CD4-positive, alpha-beta T cell (primary cell): ENCODE results near the gene TULP4. TPM values are rescaled to one million over a fixed set of nuclear protein-coding genes. Genes with fewer than 3 reads are reported as not detected.
"Not testable (repeated sequence)": the region's sequence is repeated elsewhere in the genome, so short reads cannot be mapped to it uniquely, and the experiment has no call there.

Experiments
- ATAC-seq: fragments of 200-7000 bp; cut with Tn5 transposase; one replicate; pipeline ENCODE4 v1.10.0; 2022; ENCODE audit warnings: mild to moderate bottlenecking; ENCODE audit not compliant: poor library complexity
- CTCF ChIA-PET: fragments of 350-600 bp; sonication (Branson Sonifier 250); formaldehyde crosslinking; loops from one replicate; lab custom pipeline; 2021; ENCODE audit warnings: antibody characterized with exemption, inconsistent platforms; lab: Charles Lee
- POLR2A ChIA-PET: fragments of 350-600 bp; sonication (Branson Sonifier 250); formaldehyde crosslinking; loops from one replicate; lab custom pipeline; 2021; ENCODE audit warnings: antibody characterized with exemption, inconsistent platforms; lab: Charles Lee
- DNase-seq, 14 experiments: peaks; one replicate each; pipeline ENCODE4 v3.0.0-alpha.2; 2013 to 2020; ENCODE audit warnings: mixed read lengths in 2 of 14
- H3K27ac ChIP-seq, 2 donors: one replicate each; pipeline versions ENCODE4 v1.5.1 to v1.7.0; 2013; ENCODE audit warnings: low read length in 2 of 2, low read depth in 1 of 2, mild to moderate bottlenecking in 1 of 2
- H3K27me3 ChIP-seq, 2 experiments: 1 replicate in 1 of 2; 2 replicates in 1 of 2; pipeline versions ENCODE4 v1.6.1 to v1.7.0; 2013; ENCODE audit warnings: low read length in 2 of 2, control low read depth in 1 of 2, mild to moderate bottlenecking in 1 of 2, moderate library complexity in 1 of 2; ENCODE audit not compliant: insufficient read depth in 2 of 2, control insufficient read depth in 1 of 2
- H3K36me3 ChIP-seq: one replicate; pipeline ENCODE4 v1.6.1; 2013; ENCODE audit warnings: low read length, control low read depth; ENCODE audit not compliant: insufficient read depth
- H3K4me1 ChIP-seq: one replicate; pipeline ENCODE4 v1.6.1; 2013; ENCODE audit warnings: low read length, control low read depth; ENCODE audit not compliant: insufficient read depth
- H3K4me3 ChIP-seq: one replicate; pipeline ENCODE4 v1.5.1; 2013; ENCODE audit warnings: mild to moderate bottlenecking, low read length, moderate library complexity
- H3K9me3 ChIP-seq, 2 experiments: 1 replicate in 1 of 2; 2 replicates in 1 of 2; pipeline versions ENCODE4 v1.6.1 to v1.7.0; 2013; ENCODE audit warnings: low read length in 2 of 2, mild to moderate bottlenecking in 2 of 2, control low read depth in 1 of 2, moderate library complexity in 1 of 2; ENCODE audit not compliant: control insufficient read depth in 1 of 2, insufficient read depth in 1 of 2
- H3K27ac Mint-ChIP-seq: one replicate; pipeline ENCODE4 v1.8.0; 2020; ENCODE audit warnings: mixed read lengths
- H3K27me3 Mint-ChIP-seq: one replicate; pipeline ENCODE4 v1.8.0; 2021; ENCODE audit warnings: mixed read lengths
- H3K36me3 Mint-ChIP-seq: one replicate; pipeline ENCODE4 v1.8.0; 2021; ENCODE audit warnings: low read depth, mixed read lengths
- H3K4me1 Mint-ChIP-seq: one replicate; pipeline ENCODE4 v1.8.0; 2021; ENCODE audit warnings: low read depth, mixed read lengths
- H3K4me3 Mint-ChIP-seq: one replicate; pipeline ENCODE4 v1.8.0; 2020; ENCODE audit warnings: mild to moderate bottlenecking, mixed read lengths
- H3K9me3 Mint-ChIP-seq: one replicate; pipeline ENCODE4 v1.8.0; 2020; ENCODE audit warnings: mixed read lengths
- intact Hi-C, 2 experiments: fragments of 100-400 bp; cut with DNase I in 1 of 2; cut with micrococcal nuclease in 1 of 2; formaldehyde crosslinking; loops; one replicate each; pipeline versions ENCODE4 v1.15.1 to v1.9.0; 2023 to 2025; cut with DNase I, micrococcal nuclease
- total RNA-seq, 174 experiments: library from RNA in 2 of 174; stranded (reverse) in 2 of 174; gene quantifications; one replicate each; pipeline ENCODE4 v1.2.3 and lab custom pipeline; 2021 to 2026
- TF ChIP-seq, protein P1 (sequence below): fragments of 200-600 bp; IDR thresholded peaks from one replicate; pipeline ENCODE4 v1.8.0; 2022; ENCODE audit warnings: antibody characterized with exemption, mild to moderate bottlenecking

Gene TULP4
- total RNA-seq, 2 experiments from 2014 or later: 66.1 to 68.2 TPM

DNA sequence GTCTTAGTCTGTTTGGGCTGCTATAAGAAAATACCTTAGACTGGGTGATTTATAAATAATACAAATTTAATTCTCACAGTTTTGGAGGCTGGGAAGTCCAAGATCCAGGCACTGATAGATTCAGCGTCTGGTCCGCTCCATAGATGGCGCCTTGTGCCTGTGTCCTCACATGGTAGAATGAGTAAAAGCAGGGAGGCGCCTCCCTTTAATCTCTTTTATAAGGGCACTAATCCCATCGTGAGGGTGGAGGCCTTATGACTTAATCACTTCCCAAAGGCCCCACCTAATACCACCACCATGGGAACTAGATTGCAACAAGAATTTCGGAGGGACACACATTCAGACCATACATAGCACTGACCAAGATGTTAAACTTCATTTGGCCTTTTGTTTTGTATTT is 156.4 kb downstream of the TULP4 start:
- CTCF ChIA-PET: no interaction called here
- TF ChIP-seq, protein P1, sequence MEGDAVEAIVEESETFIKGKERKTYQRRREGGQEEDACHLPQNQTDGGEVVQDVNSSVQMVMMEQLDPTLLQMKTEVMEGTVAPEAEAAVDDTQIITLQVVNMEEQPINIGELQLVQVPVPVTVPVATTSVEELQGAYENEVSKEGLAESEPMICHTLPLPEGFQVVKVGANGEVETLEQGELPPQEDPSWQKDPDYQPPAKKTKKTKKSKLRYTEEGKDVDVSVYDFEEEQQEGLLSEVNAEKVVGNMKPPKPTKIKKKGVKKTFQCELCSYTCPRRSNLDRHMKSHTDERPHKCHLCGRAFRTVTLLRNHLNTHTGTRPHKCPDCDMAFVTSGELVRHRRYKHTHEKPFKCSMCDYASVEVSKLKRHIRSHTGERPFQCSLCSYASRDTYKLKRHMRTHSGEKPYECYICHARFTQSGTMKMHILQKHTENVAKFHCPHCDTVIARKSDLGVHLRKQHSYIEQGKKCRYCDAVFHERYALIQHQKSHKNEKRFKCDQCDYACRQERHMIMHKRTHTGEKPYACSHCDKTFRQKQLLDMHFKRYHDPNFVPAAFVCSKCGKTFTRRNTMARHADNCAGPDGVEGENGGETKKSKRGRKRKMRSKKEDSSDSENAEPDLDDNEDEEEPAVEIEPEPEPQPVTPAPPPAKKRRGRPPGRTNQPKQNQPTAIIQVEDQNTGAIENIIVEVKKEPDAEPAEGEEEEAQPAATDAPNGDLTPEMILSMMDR: no peak

DNA sequence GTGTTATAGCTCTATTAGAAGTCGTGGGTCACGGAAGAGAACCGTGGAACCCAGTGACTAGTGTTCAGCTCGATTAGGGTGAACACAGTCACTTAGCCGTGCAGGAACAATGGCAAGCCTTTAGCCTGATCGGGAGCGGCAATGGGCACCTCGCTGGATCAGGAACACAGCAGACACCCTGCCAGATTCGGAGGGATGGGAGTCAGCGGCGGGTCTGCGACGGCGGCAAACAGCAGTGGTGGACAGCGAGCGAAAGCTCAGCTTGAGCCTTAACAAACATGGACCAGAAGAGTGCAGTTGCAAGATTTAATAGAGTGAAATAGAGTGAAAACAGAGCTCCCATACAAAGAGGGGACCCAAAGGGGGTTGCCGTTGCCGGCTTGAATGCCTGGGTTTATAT is 157.8 kb downstream of the TULP4 start:
- H3K36me3 Mint-ChIP-seq: peaks cover 56% of the 10 kb centered on the region
- H3K36me3 ChIP-seq, POLR2A ChIA-PET, H3K4me1 Mint-ChIP-seq, H3K9me3 ChIP-seq, H3K27me3 ChIP-seq, intact Hi-C loops, CTCF ChIA-PET, H3K27ac Mint-ChIP-seq, H3K4me1 ChIP-seq, DNase-seq, H3K9me3 Mint-ChIP-seq, H3K27ac ChIP-seq, ATAC-seq, H3K4me3 ChIP-seq, H3K27me3 Mint-ChIP-seq, H3K4me3 Mint-ChIP-seq: not testable (repeated sequence)

More for the DNA sequence above, 156.4 kb downstream of the TULP4 start:
- intact Hi-C loops: no loop called here
- peaks cover 62% of the 10 kb centered on the region for H3K36me3 Mint-ChIP-seq
- Histone ChIP-seq H3K4me3 (no peak overlapping the region), H3K27ac (no peak overlapping the region), H3K9me3 (no peaks in the 10 kb centered on the region), H3K27me3 (no peaks in the 10 kb centered on the region), H3K36me3 (peaks cover 10% of the 10 kb centered on the region), H3K4me1 (no peaks in the 10 kb centered on the region)
- no peak for DNase-seq
- no peaks in the 10 kb centered on the region for H3K4me1 Mint-ChIP-seq
- ATAC-seq: no peak
- no peak overlapping the region for H3K4me3 Mint-ChIP-seq
- POLR2A ChIA-PET: no interaction called here
- H3K27me3 Mint-ChIP-seq: no peaks in the 10 kb centered on the region
- H3K27ac Mint-ChIP-seq: no peak overlapping the region
- H3K9me3 Mint-ChIP-seq: no peaks in the 10 kb centered on the region

DNA sequence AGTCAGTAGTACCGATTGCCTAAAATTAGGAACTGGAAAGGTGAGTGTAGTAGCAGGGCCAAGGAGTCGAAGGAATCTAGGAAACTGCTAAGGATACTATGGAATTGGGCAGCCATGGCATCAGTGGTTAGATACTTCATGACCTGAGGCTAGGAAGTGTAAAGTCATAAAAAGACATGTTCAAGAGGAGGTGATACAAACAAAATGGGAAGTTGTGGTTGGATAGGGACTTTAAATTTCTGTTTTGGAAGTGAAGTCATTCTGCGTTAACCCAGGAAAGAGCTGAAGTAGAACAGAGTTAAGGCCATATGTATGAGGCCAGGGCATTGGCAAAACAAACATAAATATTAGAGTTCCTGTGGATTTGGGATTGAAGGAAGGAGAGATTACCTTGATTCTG is 159.1 kb downstream of the TULP4 start:
- no peaks in the 10 kb centered on the region for H3K4me1 ChIP-seq
- Mint-ChIP-seq H3K4me3 (no peak overlapping the region), H3K27me3 (no peaks in the 10 kb centered on the region), H3K9me3 (no peaks in the 10 kb centered on the region), H3K27ac (no peak overlapping the region), H3K36me3 (peaks cover 54% of the 10 kb centered on the region), H3K4me1 (no peaks in the 10 kb centered on the region)
- H3K4me3 ChIP-seq: no peak overlapping the region
- H3K27ac ChIP-seq: no peak overlapping the region
- H3K27me3 ChIP-seq: no peaks in the 10 kb centered on the region
- TF ChIP-seq, protein P1: no peak
- POLR2A ChIA-PET: no interaction called here
- H3K9me3 ChIP-seq: no peaks in the 10 kb centered on the region
- intact Hi-C loops: no loop called here
- no peaks in the 10 kb centered on the region for H3K36me3 ChIP-seq
- CTCF ChIA-PET: no interaction called here
- ATAC-seq (no peak), DNase-seq (no peak)

DNA sequence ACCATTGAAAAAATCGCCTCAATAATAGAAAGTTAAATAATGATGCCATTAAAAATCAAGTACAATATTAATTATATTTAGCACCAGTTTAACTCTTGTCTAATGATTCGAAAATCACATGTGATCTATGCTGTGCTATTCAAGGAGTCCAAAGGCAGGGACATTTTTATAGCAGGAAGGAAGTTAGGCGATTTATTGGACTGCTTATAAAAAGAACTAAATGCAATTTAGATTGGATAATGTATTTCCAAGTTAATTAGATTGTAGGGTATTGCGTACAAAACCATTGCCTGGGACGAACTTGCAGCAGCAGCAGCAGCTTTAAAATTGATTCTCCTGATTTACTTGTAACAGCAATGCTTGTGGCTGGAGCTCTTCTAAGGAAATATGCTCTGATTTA is 160.2 kb downstream of the TULP4 start:
- H3K27me3 Mint-ChIP-seq: no peaks in the 10 kb centered on the region
- no peaks in the 10 kb centered on the region for H3K4me1 Mint-ChIP-seq
- CTCF ChIA-PET: no interaction called here
- intact Hi-C loops: no loop called here
- H3K4me3 ChIP-seq: no peak overlapping the region
- H3K36me3 ChIP-seq: peaks cover 4% of the 10 kb centered on the region
- H3K27me3 ChIP-seq: no peaks in the 10 kb centered on the region
- H3K4me3 Mint-ChIP-seq: no peak overlapping the region
- POLR2A ChIA-PET: no interaction called here
- H3K9me3 Mint-ChIP-seq: no peaks in the 10 kb centered on the region
- no peak overlapping the region for H3K27ac Mint-ChIP-seq
- TF ChIP-seq, protein P1: no peak
- no peaks in the 10 kb centered on the region for H3K4me1 ChIP-seq
- no peak overlapping the region for H3K27ac ChIP-seq
- no peaks in the 10 kb centered on the region for H3K9me3 ChIP-seq
- DNase-seq (no peak), ATAC-seq (no peak)
- peaks cover 57% of the 10 kb centered on the region for H3K36me3 Mint-ChIP-seq
